GM12878 (cell line): ENCODE results near the gene POMP. TPM values are rescaled to one million over a fixed set of nuclear protein-coding genes. Genes with fewer than 3 reads are reported as not detected.

Experiments used
- ATAC-seq: fragments of 200-7000 bp; cut with Tn5 transposase; 3 replicates; pipeline ENCODE4 v1.9.1; 2020; ENCODE audit warnings: mild to moderate bottlenecking, moderate library complexity
- BruUV-seq: library from RNA; stranded (reverse); fragments of 400-500 nt; replicated peaks from 2 replicates; lab custom pipeline; 2021; lab: Mats Ljungman, UMichigan
- CTCF ChIA-PET: fragments of 300-600 bp; sonication (Branson Sonifier 250); formaldehyde crosslinking; extraction: SDS; loops from one replicate; lab custom pipeline; 2021; ENCODE audit warnings: inconsistent platforms; lab: Yijun Ruan, JAX
- POLR2A ChIA-PET: fragments of 350-600 bp; formaldehyde crosslinking; extraction: SDS; loops from one replicate; lab custom pipeline; 2021; ENCODE audit warnings: inconsistent platforms; lab: Charles Lee
- RAD21 ChIA-PET: fragments of 300-600 bp; sonication (Branson Sonifier 250); formaldehyde crosslinking; loops from one replicate; lab custom pipeline; 2023; ENCODE audit warnings: antibody characterized with exemption; ENCODE audit not compliant: unreplicated experiment; lab: Charles Lee
- SMC1A ChIA-PET: fragments of 300-600 bp; sonication (Branson Sonifier 250); formaldehyde crosslinking; loops from one replicate; lab custom pipeline; 2023; ENCODE audit not compliant: unreplicated experiment, uncharacterized antibody; lab: Charles Lee
- DNase-seq: peaks from one replicate; pipeline ENCODE4 v3.0.0-alpha.2; 2011; ENCODE audit warnings: low read depth, low spot score
- FAIRE-seq: peaks from 3 replicates; lab custom pipeline; 2011; peaks lifted over from hg19 to GRCh38; lab: Jason Lieb, UNC
- H2AFZ ChIP-seq: 2 replicates; pipeline ENCODE4 v1.6.0; 2011; ENCODE audit warnings: low read depth, low read length, control low read depth; ENCODE audit not compliant: control insufficient read depth
- H3K27ac ChIP-seq: 2 replicates; pipeline ENCODE4 v1.5.1; 2011; ENCODE audit warnings: control low read depth; ENCODE audit not compliant: control insufficient read depth, insufficient read depth
- H3K27me3 ChIP-seq, 2 experiments: replicated peaks in 1 of 2; 2 replicates each; pipeline versions ENCODE4 v1.6.0 to v1.6.1; 2011; ENCODE audit warnings: low read length in 1 of 2; ENCODE audit not compliant: control insufficient read depth in 2 of 2, insufficient read depth in 2 of 2
- H3K36me3 ChIP-seq, 2 experiments: 2 replicates each; pipeline ENCODE4 v1.5.1; 2011; ENCODE audit warnings: low read length in 1 of 2; ENCODE audit not compliant: control insufficient read depth in 2 of 2, insufficient read depth in 2 of 2
- H3K4me1 ChIP-seq: 2 replicates; pipeline ENCODE4 v1.6.1; 2011; ENCODE audit warnings: mild to moderate bottlenecking, low read length, moderate library complexity, mixed read lengths; ENCODE audit not compliant: control insufficient read depth, insufficient read depth
- H3K4me2 ChIP-seq: 2 replicates; pipeline ENCODE4 v1.6.0; 2011; ENCODE audit warnings: control low read depth; ENCODE audit not compliant: control insufficient read depth, insufficient read depth
- H3K4me3 ChIP-seq: fragments of 200-600 bp; sonication (generic); 2 replicates; pipeline ENCODE4 v1.5.1; 2016
- H3K79me2 ChIP-seq: 2 replicates; pipeline ENCODE4 v1.6.0; 2011; ENCODE audit warnings: low read length; ENCODE audit not compliant: control insufficient read depth, insufficient read depth
- H3K9ac ChIP-seq: 2 replicates; pipeline ENCODE4 v1.8.0; 2011; ENCODE audit warnings: low read length, control low read depth, mixed read lengths; ENCODE audit not compliant: control insufficient read depth, insufficient read depth
- H3K9me3 ChIP-seq: replicated peaks from 3 replicates; pipeline ENCODE4 v1.5.1; 2011; ENCODE audit warnings: mild to moderate bottlenecking, low read length; ENCODE audit not compliant: control insufficient read depth, insufficient read depth
- H4K20me1 ChIP-seq: 2 replicates; pipeline ENCODE4 v1.6.0; 2011; ENCODE audit not compliant: control insufficient read depth, insufficient read depth
- BCL3 ChIP-seq: IDR thresholded peaks from 2 replicates; pipeline ENCODE4 v1.6.1; 2011; ENCODE audit warnings: borderline replicate concordance, low read depth, mild to moderate bottlenecking, moderate library complexity, low read length; ENCODE audit not compliant: insufficient read depth, poor library complexity, severe bottlenecking
- ETV6 ChIP-seq, 2 experiments: fragments of 450-650 bp in 1 of 2; IDR thresholded peaks in 1 of 2; conservative IDR thresholded peaks in 1 of 2; 2 replicates each; pipeline ENCODE4 v1.6.1; 2014; ENCODE audit warnings: antibody characterized with exemption in 1 of 2, borderline replicate concordance in 1 of 2, low read depth in 1 of 2, mild to moderate bottlenecking in 1 of 2, moderate library complexity in 1 of 2
- MTA3 ChIP-seq: IDR thresholded peaks from 2 replicates; pipeline ENCODE4 v1.6.1; 2012; ENCODE audit warnings: low read length, inconsistent platforms, borderline replicate concordance
- RBBP5 ChIP-seq: fragments of 200-600 bp; sonication (generic); conservative IDR thresholded peaks from 2 replicates; pipeline ENCODE4 v1.6.1; 2016
- SMAD1 ChIP-seq: fragments of 450-650 bp; IDR thresholded peaks from 2 replicates; pipeline ENCODE4 v1.6.1; 2018; ENCODE audit warnings: mild to moderate bottlenecking, low read depth; ENCODE audit not compliant: partially characterized antibody
- ZBTB11 ChIP-seq: fragments of 450-650 bp; formaldehyde crosslinking; IDR thresholded peaks from 2 replicates; pipeline ENCODE4 v1.5.0; 2022; ENCODE audit warnings: mild to moderate bottlenecking, missing genetic modification characterization
- WGBS: methylation state at CpG from one replicate; pipeline ENCODE4 v1.1.6; 2016; ENCODE audit warnings: low lambda C conversion rate; ENCODE audit not compliant: insufficient replicate concordance, insufficient coverage; ENCODE audit errors: missing lambda C conversion rate; 5-methylcytosine and 5-hydroxymethylcytosine counted together
- in situ Hi-C: fragments of 300-500 bp; cut with MboI; formaldehyde crosslinking; loops from 9 replicates; pipeline ENCODE4 v1.14.3; 2018; ENCODE audit warnings: mixed read lengths
- intact Hi-C: fragments of 100-400 bp; cut with micrococcal nuclease; formaldehyde crosslinking; loops from one replicate; pipeline ENCODE4 v1.14.2; 2022; ENCODE audit not compliant: unreplicated experiment
- polyA plus RNA-seq, 11 experiments: library from polyadenylated mRNA; depleted of rRNA in 4 of 11; unstranded in 6 of 11; stranded (reverse) in 5 of 11; fragments of >200 nt; fragmentation: Nextera tagmentation in 4 of 11; fragmentation: Illumina TruSeq in 1 of 11; extraction: Ambion mirVana in 4 of 11; extraction: Trizol in 1 of 11; gene quantifications; 1 replicate in 1 of 11; 2 replicates in 10 of 11; pipeline versions ENCODE4 v1.2.1 to v1.2.3, GENCODE V29; 2011 to 2016; ENCODE audit warnings: inconsistent platforms in 2 of 11, missing spikeins in 2 of 11, low read depth in 1 of 11
- total RNA-seq, 4 experiments: library from RNA; depleted of rRNA in 3 of 4; stranded (reverse); fragments of >200 nt in 3 of 4; fragmentation: Illumina TruSeq in 1 of 4; extraction: Trizol in 1 of 4; gene quantifications; 2 replicates each; pipeline versions ENCODE4 v1.2.1 to v1.2.3, GENCODE V29; 2013 to 2021
- TF ChIP-seq, protein P1 (sequence below): fragments of 450-650 bp; IDR thresholded peaks from 2 replicates; pipeline ENCODE4 v1.6.1; 2014; ENCODE audit warnings: mild to moderate bottlenecking
- TF ChIP-seq, protein P2 (sequence below): IDR thresholded peaks from 2 replicates; pipeline ENCODE4 v1.6.1; 2012; ENCODE audit warnings: low read depth, low read length, improper control_type of control experiment

POMP gene
- total and polyA plus RNA-seq, 10 of the 15 experiments (the other 5 are each of a cell fraction or from before 2014, with no cell fraction given): 90.4 to 668 (median 144) TPM

DNA sequence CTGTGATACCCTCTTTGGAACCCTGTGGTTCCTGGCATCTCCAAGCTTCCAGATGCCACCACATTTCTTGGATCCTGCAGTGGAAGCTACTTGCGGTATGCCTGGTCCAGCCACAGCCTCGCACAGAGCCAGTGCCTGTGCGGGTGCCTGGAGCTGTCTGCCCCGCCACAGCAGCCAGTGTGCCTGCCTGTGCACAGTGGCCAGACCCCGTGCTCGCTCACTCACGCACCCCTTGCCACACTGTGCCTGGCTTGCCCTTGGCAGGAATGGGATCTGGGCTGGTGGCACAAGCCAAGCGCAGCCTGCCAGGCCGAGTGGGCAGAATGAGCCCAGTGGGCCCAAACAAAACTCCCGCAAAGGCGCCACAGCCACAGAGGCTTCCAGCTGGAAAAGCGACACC, 26.2 kb downstream of the POMP start:
- ChIA-PET POLR2A (no interaction called here), RAD21 (no interaction called here), SMC1A (interaction anchor here (1.4 kb wide), 1 partner anchor 32 kb away, joined by 3 read pairs; no protein-coding TSS in a partner anchor), CTCF (interaction anchor here (0.6 to 1.0 kb wide), 3 partner anchors 8 to 1435 kb away, joined by 3 to 4 read pairs (median 3); no protein-coding TSS in a partner anchor)
- H3K4me3 ChIP-seq: no peak overlapping the region
- no peaks in the 10 kb centered on the region for H3K9me3 ChIP-seq
- H3K4me2 ChIP-seq: no peak overlapping the region
- TF ChIP-seq SMAD1 (no peak), ZBTB11 (CRISPR knock-in tag) (no peak), MTA3 (no peak), RBBP5 (no peak), ETV6 (conservative IDR thresholded peaks at IDR 0.05 in 1 of 2, IDR thresholded peaks at IDR 0.05 in 1 of 2; ENCODE audit: borderline replicate concordance in 1 of 2, low read depth in 1 of 2) (no peak), BCL3 (no peak)
- TF ChIP-seq, protein P1, sequence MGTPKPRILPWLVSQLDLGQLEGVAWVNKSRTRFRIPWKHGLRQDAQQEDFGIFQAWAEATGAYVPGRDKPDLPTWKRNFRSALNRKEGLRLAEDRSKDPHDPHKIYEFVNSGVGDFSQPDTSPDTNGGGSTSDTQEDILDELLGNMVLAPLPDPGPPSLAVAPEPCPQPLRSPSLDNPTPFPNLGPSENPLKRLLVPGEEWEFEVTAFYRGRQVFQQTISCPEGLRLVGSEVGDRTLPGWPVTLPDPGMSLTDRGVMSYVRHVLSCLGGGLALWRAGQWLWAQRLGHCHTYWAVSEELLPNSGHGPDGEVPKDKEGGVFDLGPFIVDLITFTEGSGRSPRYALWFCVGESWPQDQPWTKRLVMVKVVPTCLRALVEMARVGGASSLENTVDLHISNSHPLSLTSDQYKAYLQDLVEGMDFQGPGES: no peak
- TF ChIP-seq, protein P2, sequence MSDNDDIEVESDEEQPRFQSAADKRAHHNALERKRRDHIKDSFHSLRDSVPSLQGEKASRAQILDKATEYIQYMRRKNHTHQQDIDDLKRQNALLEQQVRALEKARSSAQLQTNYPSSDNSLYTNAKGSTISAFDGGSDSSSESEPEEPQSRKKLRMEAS: no peak
- in situ Hi-C loops: no loop called here
- no peaks in the 10 kb centered on the region for H3K79me2 ChIP-seq
- no peaks in the 10 kb centered on the region for H3K4me1 ChIP-seq
- intact Hi-C loops: no loop called here
- H2AFZ ChIP-seq: no peak overlapping the region
- WGBS: 77% methylated on average over 12 of the region's 12 CpGs
- FAIRE-seq: no peak
- no peaks in the 10 kb centered on the region for H4K20me1 ChIP-seq
- BruUV-seq: no TSS peak
- H3K27ac ChIP-seq: no peak overlapping the region
- ATAC-seq: no peak
- no peak overlapping the region for H3K9ac ChIP-seq
- no peaks in the 10 kb centered on the region for H3K27me3 ChIP-seq
- no peak for DNase-seq
- H3K36me3 ChIP-seq: no peaks in the 10 kb centered on the region; a peak in 1 of 4 replicates
